ENCODE data around the gene ARMC7.

ARMC7 gene

GRCh38 chr17:75078284-75079022, 31.3 kb upstream of the ARMC7 start:
- DNase-seq (ENCODE audit: low read depth, low spot score) = no peak

DNA sequence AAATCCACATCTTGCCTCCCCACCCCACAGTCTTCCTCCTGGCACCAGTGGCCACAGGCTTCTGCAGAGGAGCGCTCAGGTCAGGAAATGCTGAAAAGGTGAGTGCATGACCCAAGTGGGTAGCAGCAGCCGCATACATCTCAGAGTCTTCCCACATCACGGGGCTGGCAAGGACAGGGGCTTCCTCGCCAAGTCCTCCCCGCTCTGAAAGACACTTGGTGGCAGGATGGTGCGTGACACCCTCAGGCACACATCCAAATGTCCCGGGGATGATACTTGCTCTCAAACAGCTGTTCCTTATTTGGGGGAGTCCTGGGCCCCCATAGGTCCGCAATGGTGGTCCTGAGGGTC, 30.8 kb upstream of the ARMC7 start:
- DNase-seq (ENCODE audit: low read depth, low spot score) = no peak

DNA sequence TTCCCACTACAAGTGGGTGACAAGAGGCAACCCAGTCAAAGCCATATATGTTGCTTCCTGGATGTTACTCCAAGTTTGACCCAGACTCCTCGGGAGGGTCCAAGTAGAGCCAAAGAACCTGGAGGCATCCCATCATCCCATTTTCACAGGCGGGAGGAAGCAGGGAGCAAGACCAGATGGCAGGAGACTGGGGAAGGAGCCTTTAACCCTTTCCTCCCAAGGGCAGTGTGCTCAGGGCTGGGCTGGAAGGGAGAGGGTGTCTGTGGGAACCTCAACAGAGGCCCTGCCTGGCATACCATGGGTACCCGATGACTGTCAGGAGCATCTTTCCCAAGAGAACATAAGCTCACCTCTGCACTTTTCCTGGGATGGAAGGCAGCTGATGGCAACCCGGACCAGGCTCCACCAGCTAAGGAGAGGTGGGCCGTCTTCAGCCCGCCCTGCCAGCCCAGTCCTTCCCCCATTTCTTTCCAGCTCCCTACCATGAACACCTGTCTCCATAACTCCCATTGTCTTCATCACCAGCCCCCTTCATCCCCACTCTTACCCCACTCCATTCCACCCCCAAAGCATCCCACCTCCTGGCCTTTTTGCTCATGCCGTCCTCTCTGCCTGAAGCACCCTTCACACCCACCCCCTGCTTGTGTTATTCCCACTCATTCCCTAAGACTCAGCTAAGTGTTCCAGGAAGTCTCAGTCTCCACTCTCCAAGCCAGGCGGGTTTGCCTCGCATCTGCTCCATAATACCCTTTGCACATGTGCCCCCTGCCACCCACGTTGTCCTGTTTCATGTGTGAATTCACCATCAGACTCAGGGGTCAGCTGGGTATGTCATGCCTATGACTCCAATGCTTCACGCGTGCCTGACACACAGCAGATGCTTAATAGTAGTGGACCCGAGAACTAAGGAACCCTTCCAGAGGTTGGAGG, 27.9 kb upstream of the ARMC7 start:
- DNase-seq (ENCODE audit: low read depth, low spot score) = no peak

DNA sequence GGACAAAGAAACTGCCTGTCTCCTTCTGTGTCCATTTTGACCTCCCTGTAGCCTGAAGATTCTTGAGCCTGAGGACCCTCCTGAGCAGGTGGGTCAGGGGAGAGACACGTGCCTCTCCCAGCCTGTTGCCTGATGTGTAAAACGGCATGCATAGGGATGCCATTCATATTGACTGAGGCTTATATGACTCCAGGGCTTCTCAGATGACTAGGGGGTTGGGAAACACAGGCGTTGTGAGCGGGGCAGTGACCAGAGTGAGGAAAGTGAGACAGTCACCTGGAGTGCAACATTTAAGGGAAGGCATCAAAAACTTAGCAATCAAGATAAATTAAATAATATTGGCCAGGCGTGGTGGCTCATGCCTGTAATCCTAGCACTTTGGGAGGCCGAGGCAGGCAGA, 27.1 kb upstream of the ARMC7 start:
- no peak for DNase-seq (ENCODE audit: low read depth, low spot score)

- DNase-seq (ENCODE audit: low read depth, low spot score) = no peak
These were observed 25.6 kb upstream of the ARMC7 start for GRCh38 chr17:75084039-75084660.

- DNase-seq (ENCODE audit: low read depth, low spot score) = no peak
These were observed 23.1 kb upstream of the ARMC7 start for GRCh38 chr17:75086496-75087181.

- no peak for DNase-seq (ENCODE audit: low read depth, low spot score)
These were observed 22.6 kb upstream of the ARMC7 start for GRCh38 chr17:75087182-75087557.

GRCh38 chr17:75087558-75088453, 22.0 kb upstream of the ARMC7 start, which contains the start of gene SLC16A5:
Gene SLC16A5, plus strand, starts transcription at chr17:75087954. Its CDS starts 5,683 bp downstream, at chr17:75093637.
- DNase-seq (ENCODE audit: low read depth, low spot score) = peak; percentile 89

DNA sequence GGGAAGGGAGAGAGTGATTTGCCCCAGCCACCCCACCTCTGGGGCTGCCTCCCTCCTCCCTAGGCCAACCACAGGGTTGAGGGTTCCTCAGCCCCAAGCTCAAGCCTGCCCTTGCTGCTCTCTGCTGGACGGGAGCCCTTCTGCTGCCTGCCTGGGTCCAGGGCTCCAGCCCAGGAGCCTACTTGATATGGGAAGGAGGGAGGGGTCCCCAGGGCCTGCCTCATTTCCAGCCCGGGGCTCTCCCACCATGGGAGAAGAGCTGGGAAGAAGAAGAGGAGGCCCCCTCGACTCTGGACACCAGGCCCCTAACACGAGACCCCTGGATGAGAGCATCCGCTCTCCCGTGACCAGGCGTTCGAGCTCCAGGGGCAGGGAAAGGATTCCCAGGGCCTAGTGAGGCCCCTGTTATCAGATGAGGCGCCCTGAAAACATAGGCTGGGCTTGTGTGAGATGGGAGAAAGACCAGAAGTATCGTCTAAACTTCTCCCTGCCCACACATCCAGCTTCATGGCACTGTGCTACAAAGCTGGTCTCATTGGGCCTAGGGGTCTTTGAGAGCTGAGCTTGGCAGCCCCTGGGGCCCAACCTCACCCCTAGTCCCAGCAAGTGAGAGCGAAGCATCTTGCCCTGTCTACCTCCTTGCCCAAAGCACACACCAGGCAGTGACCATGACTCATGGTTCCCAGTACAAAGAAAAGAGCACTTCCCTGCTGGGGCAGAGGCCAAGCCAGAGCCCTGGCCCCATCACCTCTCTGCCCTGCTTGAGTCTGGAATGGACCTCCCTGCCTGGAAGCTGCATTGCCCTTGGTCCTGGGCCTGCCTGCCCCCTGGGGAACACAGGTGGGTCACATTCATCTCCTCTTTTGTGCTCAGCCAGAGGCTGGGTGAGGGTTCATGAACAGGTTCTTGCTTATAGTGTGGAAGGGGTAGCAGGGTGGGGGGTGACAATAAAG, 21.0 kb upstream of the ARMC7 start:
- no peak for DNase-seq (ENCODE audit: low read depth, low spot score)

DNA sequence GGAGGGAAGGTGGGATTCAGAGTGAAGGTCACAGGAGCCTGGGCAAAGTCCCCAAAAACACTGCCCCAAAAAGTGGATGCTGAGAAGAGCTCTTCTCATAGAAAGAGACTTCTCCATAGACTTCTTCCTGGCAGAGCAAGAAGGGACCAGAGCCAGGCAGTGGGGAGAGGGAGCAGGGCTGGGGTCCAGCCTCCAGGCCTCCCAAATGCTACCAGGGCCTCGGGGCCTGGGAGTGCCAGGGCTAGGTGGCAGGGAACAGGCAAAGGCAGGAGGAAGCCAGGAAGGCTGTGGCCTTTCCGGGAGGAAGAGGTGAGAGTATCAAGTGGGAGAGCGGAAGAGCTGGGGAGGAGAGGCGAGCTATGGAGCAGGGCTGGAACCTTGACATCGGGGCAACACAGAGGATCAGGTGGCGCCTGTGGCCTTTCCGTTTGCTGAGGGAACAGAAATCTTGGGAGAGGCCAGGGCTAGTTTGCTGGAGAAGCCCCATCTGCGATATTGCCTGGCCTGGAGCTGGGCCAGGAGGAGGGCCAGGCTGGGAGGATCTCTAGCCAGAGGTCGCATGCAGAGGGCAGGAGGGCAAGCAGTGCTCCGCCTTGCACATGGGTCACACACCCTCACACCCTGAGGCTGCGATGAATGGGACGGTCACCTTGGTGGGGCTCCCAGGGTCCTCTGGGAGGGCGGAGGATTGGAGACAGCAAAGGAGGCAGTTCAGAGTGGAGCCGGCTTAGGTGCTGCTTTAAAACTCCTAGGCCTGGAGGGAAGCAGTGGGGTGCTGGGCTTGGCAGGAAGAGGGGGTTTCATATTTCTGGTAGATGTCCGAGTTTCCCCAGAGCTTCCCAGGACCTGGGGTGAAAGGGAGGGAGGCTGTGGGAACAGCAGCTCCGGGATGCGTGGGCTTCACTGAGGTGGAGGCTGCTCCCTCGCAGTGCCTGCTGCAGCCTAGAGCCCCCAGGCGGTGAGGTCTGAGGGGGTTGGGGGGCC, 18.6 kb upstream of the ARMC7 start:
- DNase-seq (ENCODE audit: low read depth, low spot score) = no peak

DNA sequence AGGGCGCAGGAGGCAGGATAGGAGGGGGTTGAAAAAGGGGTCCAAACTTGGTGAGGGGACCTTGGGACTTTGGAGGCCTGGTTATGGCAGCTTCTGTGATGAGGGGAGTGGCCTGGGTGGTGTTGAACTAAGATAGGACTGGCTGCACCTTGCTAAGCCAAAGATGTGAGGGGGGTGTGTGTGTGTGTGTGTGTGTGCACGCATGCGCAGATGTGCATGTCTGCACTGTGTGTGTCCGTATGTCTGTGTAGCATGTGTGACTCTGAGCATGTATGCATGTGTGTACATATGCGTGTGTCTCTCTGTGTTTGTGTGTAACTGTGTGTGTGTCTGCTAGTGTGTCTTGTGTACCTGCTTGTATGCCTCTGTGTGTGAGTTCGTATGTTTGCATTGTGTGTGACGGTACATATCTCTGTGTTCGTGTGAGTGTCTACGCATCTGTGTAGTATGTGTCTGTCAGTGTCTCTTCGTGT, 17.9 kb upstream of the ARMC7 start:
- no peak for DNase-seq (ENCODE audit: low read depth, low spot score)

- DNase-seq (ENCODE audit: low read depth, low spot score) = no peak
These were observed 16.1 kb upstream of the ARMC7 start for GRCh38 chr17:75093548-75094158.

- no peak for DNase-seq (ENCODE audit: low read depth, low spot score)
These were observed 14.8 kb upstream of the ARMC7 start for GRCh38 chr17:75094871-75095399.

- no peak for DNase-seq (ENCODE audit: low read depth, low spot score)
These were observed 13.6 kb upstream of the ARMC7 start for GRCh38 chr17:75096082-75096625.

DNA sequence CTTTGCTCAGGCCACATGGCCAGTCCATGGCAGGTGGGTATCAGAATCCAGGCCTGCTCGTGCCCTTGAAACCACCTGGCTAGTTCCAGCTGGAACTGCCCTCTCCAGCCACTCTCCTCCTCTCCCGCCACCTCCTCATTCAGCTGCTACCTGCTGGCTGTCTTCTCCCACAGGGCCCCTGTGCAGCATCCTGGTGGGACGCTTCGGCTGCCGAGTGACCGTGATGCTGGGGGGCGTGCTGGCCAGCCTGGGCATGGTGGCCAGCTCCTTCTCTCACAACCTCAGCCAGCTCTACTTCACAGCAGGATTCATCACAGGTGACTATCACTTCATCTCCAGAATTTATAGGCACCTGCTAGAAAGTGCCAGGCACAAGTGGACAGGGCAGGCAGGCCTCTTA, 11.9 kb upstream of the ARMC7 start:
- no peak for DNase-seq (ENCODE audit: low read depth, low spot score)

- no peak for DNase-seq (ENCODE audit: low read depth, low spot score)
These were observed 10.9 kb upstream of the ARMC7 start for GRCh38 chr17:75098861-75099260.

GRCh38 chr17:75099881-75100595, 9.7 kb upstream of the ARMC7 start:
- no peak for DNase-seq (ENCODE audit: low read depth, low spot score)

Measured in iPS DF 19.7 (cell line).